HepG2 (cell line): ENCODE data around the gene PIGZ.

Source experiments
- PHF8 ChIP-seq: sonication (generic); formaldehyde crosslinking; IDR thresholded peaks from 2 replicates; pipeline ENCODE4 v1.5.0; 2020; ENCODE audit warnings: missing genetic modification reagents
- TP53 ChIP-seq: sonication (generic); formaldehyde crosslinking; conservative IDR thresholded peaks from 2 replicates; pipeline ENCODE4 v1.4.0; 2020; ENCODE audit warnings: missing genetic modification reagents
- ZNF12 ChIP-seq: sonication (generic); formaldehyde crosslinking; IDR thresholded peaks from 2 replicates; pipeline ENCODE4 v1.5.0; 2020; ENCODE audit warnings: missing genetic modification reagents
- TF ChIP-seq, protein P1 (sequence below): sonication (generic); formaldehyde crosslinking; IDR thresholded peaks from 2 replicates; pipeline ENCODE4 v1.9.0; 2022; ENCODE audit warnings: low read depth, missing genetic modification reagents
- TF ChIP-seq, protein P2 (sequence below): IDR thresholded peaks from 2 replicates; pipeline ENCODE4 v1.6.1; 2012; ENCODE audit warnings: inconsistent platforms

DNA sequence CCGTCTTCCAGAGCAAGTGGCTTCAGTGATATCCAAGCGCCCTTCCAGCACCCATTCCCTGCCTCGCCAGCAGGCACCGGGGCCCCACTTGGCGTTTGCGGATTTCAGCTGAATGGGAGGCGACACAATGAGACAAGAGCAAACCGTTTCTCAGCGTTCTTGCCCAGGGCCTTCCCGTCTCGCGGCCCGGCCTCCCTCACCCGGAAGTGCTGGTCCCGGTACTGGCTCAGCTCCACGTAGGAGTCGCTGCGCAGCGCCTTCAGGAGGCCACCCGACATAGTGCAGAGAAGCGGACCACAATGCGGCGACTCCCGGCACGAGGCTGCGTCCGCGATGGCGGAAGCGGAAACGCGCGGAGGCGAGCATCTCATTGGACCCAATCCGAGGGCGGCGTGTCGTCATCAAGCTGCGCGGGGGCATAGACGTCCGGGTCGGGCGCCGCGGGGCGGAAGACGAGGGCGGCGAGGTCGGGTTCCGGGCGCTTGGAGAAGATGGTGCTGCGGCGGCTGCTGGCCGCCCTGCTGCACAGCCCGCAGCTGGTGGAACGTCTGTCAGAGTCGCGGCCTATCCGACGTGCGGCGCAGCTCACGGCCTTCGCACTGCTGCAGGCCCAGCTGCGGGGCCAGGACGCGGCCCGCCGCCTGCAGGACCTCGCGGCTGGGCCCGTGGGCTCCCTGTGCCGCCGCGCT, 26.3 kb downstream of the PIGZ start, which contains the start of gene NCBP2:
- TF ChIP-seq, protein P1, sequence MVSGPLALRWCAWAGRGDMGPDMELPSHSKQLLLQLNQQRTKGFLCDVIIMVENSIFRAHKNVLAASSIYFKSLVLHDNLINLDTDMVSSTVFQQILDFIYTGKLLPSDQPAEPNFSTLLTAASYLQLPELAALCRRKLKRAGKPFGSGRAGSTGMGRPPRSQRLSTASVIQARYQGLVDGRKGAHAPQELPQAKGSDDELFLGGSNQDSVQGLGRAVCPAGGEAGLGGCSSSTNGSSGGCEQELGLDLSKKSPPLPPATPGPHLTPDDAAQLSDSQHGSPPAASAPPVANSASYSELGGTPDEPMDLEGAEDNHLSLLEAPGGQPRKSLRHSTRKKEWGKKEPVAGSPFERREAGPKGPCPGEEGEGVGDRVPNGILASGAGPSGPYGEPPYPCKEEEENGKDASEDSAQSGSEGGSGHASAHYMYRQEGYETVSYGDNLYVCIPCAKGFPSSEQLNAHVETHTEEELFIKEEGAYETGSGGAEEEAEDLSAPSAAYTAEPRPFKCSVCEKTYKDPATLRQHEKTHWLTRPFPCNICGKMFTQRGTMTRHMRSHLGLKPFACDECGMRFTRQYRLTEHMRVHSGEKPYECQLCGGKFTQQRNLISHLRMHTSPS, result no peak
- TF ChIP-seq ZNF12 (0 out of 2 replicates have a peak, but pooled peaks have one; percentile 34), PHF8 (CRISPR knock-in tag) (peak; percentile 90), TP53 (CRISPR knock-in tag) (no peak)
- TF ChIP-seq, protein P2, sequence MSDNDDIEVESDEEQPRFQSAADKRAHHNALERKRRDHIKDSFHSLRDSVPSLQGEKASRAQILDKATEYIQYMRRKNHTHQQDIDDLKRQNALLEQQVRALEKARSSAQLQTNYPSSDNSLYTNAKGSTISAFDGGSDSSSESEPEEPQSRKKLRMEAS, result peak; percentile 98
